HT1080 (cell line): ENCODE data around the gene PLA2G4D. TPM values are rescaled to one million over a fixed set of nuclear protein-coding genes. Genes with fewer than 3 reads are reported as not detected.

Experiments
- DNase-seq: peaks from one replicate; pipeline ENCODE4 v3.0.0-alpha.2; 2015; ENCODE audit warnings: low read depth
- total RNA-seq: library from RNA; depleted of rRNA; stranded (reverse); fragments of >200 nt; shearing (Covaris generic); gene quantifications from 2 replicates; pipeline ENCODE4 v1.2.3, GENCODE V29; 2014

The PLA2G4D gene
- total RNA-seq, 1 experiment from 2014 or later = not detected

DNA sequence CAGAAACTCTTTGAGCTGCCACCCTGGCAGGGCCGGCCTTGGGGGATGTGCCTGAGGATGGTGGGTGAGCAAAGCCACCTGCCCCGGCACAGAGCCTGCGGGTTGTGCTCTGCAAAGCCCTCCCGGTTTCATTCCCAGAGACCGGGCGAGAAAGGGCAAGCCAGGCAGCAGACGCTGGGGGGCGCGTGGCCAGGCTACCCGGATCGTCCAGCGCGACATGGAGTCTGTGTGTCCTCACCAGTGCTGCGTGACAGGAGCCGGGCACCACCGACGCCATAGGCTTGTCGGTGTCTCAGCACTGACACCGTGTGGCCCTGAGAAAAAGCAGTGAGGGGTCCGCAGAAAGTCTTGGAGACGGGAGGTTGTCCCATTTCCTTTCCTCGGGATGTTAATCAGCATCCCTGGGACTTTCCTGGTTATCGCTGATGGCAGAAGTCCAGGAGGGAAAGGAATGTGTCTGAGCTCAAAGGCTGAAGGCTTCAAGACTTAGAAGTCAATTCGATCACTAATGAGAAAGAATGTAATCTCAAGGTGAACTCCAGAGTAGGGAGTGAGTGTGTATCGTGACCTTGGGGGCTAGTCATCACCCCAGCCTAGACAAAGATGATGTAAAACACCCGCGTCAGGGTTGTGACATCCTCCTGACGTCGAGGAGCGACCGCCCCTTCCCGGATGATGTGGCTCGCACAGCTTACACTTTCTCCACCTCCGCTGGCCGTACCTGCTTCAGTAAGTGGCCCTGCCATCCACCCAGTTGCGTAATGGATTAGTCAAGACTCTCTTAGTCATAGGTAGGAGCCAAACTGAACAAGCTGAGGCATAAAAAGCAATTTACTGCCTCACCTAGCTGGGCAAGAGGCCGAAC, 37.2 kb downstream of the PLA2G4D start:
- DNase-seq = peak; percentile 78

DNA sequence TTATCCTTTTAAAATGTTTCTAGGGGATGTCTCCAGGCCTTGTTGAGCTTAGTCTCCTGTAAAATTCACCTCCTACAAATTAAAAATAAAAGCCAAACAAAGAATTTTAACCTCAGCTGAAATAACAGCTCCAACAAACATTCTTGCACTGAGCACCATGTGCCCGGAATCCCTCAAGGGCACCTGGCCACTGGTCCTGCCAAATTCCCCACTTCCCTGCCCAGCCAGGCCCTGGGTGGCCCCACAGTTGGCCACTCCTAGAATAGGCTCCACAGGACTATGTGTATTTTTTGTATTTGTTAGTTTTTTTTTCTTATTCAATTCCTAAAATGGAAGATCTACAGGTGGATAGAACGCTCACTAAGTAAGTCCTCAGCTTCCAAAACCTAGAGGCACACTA, 40.4 kb downstream of the PLA2G4D start:
- no peak for DNase-seq

DNA sequence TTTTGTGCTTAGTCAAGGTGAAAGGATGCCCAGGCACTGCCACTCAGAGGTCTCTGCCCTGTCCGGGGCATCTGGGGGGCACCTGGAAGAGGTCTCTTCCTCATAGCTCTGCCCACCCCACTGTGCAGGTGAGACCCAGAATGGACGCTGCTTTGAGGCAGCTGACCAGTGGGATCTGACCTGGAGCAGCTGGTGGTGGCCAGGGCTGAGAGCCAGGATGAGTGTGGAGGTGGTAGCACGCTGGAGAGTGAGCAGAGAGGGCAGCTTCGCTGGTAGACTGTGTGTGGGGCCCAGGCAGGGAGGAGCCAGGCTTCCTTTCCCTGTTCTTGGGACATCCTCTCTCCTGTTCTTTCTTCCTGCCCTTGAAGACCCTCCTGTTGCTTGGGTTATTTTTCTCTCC, 41.4 kb downstream of the PLA2G4D start:
- no peak for DNase-seq

DNA sequence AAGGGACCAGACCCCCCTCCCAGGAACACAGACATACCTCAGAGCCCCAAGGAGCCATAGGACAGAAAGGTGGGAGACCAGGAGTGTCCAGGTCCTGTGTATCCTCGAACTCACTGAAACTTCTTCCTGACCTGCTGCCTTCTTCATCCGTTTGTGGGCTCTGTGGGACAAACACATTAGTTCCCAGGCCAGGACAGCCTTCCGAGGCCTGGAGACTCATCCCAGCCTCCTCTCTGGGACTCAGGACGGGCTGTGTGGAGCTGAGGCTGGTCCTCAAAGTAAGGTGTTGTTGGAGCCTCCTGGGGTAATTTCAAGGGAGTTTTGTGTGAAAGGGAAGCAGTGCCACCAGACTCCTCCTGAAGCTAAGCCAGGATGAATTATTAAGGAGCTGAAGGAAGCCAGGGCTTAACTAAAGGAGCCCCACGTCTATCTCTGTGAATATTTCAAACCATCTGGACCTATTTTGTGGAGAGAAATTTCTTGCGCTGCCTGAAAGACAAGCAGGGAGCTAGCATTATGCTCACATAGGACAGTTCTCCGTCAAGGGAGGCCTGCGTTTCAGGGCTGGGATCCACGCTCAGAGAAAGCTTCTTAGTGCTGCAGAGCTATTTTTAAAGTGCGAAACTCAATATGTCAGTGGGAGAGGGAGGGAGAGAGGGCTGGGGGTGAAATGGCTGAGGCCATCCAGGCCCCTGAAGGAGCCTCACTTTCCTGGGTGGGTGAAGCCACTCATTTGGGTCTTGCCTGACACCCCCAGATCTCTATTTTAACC, 43.7 kb downstream of the PLA2G4D start:
- DNase-seq = no peak

DNA sequence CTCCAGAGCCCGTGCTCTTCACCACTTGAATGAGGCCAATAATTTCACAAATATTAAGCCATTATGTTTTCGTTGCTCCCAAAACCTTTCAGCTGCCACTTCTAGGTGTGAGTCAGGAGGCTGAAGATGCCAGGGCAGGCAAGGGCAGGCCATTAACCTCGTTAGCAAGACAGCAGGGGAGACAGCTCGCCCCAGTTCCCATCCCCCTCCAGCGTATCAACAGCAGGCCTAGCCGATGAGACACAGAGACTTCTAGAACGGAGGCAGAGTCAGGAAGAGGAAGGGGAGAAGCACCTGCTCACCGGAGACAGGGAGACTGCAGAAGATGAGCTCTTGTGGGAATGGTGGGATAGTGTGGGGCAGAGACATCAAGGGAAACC, 45.6 kb downstream of the PLA2G4D start:
- no peak for DNase-seq

DNA sequence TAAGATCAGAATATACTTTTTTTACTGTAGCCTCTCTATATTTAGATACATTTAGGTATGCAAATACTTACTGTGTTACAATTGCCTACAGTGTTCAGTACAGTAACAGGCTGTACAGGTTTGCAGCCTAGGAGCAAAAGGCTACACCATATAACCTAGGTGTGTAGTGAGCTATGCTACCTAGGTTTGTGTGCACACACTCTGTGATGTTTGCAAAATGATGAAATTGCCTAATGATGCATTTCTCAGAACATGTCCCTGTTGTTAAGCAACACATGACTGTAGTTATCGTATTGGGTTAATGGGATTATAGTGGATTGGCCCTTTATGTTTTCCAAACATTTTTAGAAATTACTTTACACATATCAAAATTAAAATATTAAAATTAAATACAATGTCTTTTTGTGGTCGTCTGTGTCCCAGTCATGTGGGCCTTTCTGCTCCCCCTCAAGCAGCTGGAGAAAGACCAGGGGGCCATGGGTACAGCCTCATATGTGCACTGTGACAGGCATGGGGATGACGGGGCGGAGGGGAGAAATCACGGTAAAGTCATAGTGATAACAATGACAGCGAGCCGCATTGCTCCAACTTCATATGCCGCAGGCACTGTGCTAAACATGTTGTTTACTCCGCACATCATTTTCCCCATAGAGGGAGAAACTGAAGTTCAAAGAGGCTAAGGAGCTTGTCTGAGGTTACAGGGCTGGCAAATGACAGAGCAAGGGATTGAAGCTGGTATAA, 46.1 kb downstream of the PLA2G4D start:
- DNase-seq = no peak

DNA sequence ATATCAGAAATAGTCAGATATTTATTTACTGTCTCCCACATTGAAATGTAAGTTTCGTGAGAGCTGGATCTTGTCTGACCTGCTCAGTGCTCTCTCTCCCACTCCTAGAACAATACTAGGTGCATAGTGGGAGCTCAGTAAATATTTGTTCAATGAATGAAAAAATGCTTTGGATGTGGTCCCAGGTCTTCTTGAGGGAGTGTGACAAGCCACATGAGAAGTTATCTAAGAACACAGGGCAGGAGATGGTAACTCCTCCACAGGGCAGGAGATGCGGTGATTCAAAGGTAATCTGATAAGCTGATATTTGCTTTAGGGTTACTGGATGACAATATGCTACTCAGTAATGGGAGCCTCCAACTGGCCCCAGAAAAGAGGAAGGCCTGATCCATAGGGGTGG, 47.8 kb downstream of the PLA2G4D start:
- DNase-seq = no peak

DNA sequence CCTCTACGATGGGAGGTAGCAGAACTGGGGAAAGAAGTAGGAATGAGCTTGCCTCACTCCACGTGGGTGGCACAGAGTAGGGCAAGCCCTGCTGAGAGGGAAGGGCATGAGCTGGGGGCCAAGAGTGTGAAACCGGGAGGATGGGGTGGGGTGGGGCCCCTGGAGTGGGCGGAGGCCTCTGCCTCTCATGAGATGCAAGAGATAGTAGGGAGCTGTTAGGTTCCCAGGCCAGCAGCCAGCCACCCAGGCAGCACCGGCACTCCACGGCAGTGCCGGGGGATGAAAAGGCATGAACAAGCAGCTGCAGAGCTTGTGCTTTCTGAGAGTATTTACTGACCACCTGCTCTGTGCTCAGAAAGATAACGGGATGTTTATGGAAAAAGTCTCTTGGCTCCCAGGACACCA, 49.1 kb downstream of the PLA2G4D start:
- no peak for DNase-seq

DNA sequence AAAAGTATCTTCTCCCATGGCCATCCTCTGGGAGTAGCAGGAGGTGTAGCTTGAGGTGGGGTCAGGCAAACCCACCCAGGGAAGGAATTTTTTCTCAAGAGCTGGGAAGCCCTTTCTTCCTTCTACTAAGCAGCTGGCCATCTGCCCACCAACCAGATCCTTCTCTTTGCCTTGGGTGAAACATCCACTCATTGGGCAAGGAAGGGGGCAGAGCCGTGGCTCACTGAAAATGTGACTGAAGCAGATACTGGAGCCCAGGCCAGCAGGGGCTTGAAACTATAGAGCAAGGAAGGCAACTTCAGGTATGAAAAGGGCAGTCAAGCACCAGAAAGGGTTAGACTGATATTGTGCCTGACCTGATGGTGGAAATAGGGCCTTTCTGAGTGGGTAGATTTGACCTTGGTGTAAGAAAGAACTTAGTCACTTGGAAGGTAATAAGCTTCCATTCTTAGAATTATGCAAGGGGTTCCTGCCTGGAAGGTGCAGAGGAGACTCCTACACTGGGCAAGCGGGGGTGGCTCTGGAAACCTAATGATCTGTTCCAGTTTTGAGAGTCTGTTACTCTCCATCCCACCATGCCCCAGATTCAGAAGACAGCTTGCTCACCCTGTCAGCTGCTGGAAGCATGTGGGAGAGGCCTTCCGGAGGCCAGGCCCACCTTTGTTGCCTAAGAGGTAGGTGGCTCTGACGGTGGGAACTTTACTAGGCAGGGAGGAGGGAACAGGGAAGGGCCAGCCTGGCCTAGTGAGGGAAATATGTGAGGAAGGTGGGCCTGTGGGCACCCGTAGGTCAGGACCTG, 51.6 kb downstream of the PLA2G4D start:
- no peak for DNase-seq

DNA sequence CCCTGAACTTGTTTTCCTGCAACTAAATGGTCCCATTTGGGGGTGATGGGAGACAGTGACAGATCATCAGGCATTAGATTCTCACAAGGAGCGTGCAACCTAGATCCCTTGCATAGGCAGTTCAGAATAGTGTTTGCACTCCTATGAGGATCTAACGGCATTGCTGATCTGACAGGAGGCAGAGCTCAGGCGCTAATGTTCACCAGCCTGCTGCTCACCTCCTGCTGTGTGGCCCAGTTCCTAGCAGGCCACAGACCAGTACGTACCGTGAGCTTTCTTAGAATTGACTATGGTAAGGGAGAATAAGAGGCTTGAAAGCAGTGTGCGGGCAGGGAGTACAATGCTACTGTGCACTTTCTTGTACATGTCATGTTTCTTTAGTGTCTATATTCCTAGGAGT, 56.0 kb downstream of the PLA2G4D start:
- no peak for DNase-seq

DNA sequence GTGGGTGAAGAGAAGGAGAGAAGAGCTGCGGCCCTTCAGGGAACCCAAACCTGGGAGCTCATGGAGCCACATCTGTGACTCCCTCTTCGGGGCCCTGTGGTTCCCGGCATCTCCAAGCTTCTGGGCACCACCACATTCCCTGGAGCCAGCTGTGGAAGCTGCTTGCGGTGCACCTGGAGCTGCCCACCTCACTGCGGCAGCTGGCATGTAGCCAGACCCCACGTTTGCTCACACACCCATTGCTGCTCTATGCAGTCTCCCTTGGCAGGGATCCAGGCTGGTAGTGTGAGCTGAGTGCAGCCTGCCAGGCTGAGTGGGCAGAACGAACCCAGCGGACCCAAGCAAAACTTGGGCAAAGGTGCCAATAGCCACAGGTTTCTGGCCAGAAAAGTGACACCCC, 56.7 kb downstream of the PLA2G4D start:
- peak; percentile 19 for DNase-seq

DNA sequence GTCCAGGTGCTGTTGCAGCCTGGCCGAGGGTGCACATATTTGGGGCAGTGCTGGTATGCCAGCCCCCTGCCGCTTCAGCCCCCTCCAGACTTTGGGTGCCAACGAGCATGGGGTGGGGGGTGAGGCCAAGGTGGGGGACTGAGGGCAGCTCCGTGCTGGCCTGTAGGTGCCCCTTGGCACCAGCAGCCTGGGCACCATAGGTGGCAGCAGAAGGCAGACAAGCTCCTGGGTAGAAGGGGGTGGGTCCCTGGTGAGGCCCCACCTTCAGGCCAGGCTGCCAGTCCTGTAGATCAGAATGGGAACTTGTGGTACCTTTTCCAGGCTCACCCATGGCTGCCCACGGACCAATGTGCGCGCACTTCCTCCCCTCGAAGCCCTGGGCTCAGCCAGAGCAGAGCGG, 57.4 kb downstream of the PLA2G4D start:
- no peak for DNase-seq

DNA sequence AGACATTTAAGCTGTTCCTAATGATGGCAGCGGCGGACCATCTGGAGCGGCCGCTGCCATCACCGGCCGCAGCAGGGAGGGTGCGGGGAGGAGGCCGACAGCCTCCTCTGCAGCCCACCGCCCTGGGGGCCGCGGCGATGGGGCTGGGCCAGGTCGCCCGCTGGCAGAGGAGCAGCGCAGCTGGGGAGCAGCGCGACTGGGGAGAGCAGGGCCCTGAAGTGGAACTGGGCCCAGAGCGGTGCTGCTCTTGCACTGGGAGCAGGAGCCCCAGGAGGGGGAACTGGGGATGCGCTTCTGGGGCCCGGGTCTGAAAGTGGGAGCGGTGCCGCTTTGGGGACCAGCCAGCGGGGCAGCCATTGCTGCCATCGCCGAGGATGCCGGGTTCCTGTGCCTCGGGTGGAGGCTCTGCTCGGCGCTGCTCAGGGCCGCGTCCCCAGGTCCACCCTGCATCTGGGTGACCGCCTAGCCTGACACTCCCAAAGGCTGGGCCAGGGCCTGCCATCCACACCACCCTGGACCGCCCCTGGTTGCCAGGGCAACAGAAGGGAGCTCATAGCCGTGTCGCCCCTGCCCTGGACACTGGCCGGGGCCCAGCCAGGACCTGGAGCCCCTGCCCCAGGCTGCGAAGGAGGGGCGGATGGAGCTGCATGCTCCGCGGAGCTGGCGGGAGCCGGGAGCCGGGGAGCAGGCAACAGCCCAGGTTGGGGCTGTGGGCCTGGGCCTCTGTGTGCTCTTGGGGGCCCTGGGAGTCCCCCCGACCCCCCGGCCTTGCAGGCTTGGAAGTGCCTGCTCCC, 58.1 kb downstream of the PLA2G4D start:
- DNase-seq = no peak

DNA sequence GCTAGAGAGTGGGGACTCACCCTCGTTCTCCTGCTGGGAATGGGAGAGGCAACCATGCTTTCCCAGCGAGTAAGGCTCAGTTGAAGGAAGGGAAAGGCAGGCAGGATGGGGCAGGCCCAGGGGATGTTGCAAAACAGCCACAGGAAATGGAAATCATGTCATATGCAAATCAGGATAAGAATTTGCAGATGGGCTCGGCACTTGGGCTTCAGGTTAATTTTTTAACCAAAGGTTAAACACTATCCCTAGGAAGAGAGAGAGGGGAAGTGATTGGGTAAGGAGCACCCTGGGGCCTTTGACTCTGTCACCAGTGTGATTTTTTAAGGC, 59.0 kb downstream of the PLA2G4D start:
- peak; percentile 41 for DNase-seq

DNA sequence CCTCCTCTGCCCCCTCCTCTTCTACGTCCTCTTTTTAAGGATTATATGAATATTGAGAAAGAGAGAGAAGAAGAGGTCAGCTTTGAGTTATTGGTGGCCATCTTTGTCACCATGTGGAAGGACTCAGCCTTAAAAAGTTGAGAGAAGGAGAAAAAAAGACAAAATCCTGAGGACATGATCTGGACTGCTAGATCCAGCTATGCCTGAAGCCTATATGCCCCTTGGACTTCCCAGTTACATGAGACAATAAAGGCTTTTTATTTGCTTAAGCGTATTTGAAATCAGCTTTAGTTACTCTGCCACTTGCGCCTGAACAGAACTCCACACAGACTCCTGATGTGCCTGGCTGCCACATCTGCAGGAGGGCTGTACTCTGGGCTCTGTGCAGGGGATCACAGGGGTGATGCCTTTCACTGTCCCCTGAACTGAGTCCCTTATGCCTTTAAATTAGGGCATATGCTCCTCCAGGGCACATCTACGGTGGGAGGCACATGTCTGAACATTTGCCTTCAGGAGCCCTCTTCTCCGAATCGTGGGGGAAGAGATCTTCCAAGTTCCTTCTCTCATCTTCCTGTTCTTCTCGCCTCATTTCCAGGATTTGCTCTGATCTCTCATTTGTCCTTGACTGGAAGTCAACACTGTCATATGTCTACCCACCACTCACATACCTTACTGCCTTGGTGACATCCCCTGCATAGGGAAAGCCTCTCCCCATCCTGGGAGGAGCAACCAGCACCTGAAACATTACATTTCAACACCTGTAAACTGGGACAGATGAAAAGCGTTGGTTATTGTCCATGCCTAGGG, 59.5 kb downstream of the PLA2G4D start:
- DNase-seq = no peak

DNA sequence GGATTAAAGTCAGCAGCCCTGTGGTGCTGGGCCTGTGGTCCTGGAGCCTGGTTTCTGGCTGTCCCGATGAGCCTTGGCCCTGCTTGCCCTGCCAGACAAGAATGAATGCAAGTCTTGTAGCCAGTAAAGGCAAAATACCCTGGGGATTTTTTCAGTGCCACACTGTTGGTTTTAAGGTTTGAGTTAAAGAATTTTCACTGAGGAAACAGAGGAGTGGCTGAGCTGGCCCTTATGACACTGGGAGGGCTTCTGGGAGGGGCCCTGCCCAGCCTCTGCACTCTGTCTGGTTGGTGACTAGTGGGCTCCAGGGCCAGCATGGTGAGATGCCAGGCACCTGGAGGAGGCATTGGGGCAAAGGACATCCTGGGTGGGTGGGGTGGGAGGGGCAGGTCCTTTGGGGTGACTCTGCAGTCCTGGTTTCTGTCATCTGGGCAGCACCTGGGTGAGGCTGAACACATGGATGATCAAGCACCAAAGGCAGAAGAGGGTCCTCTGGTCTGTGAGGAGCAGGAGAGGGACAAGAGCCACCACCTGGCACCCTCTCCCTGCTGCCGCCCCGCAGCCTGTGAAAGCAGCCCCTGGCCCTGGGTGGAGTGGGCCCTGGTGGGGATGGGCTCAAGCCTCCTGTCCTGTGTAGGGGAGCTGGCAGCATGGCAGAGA, 61.0 kb downstream of the PLA2G4D start:
- no peak for DNase-seq

DNA sequence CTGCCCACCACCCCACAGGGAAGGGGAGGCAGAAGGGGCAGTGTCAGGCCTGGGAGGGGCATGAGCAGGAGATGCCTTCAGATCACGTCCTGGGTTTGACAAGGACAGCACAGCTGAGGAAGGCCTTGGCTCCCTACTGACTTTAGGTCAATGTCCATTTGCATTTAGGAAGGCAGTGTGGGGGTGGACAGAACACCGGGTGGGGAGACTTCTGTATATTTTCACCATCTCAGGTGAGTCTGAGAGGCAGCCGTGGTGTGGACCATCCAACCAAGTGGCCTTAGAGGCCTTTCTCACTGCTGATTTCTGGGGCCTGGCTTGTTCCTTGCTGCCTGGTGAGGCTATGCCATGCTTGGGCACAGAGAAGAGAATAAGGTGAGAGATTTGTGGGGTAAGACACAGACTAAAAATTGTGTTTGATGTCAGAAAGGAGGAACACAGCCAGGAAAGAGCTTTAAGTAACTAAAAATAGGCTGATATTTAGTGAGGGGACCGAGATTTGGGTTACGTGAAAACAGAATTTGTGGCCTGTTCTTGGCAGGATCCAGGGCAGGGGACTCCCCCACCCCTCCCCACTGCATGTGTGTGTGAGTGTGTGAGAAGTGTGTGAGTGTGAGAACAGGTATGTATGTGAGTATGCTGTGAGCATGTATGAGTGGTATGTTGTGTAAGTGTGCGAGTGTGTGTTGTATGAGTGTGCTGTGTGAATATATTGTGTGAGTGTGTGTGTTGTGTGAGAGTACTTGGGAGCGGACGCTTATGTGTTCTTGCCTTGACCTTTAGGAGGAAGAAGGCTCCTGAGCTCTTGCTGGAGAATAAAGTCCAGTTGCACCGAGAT, 61.8 kb downstream of the PLA2G4D start:
- no peak for DNase-seq
